Nephron (organoid): ENCODE data around the gene WDR54.

Experiments used
- H3K27ac Mint-ChIP-seq, 3 experiments: 2 replicates each; pipeline ENCODE4 v1.8.0; 2020; ENCODE audit warnings: mixed read lengths in 3 of 3, mild to moderate bottlenecking in 2 of 3, moderate library complexity in 1 of 3
- H3K27me3 Mint-ChIP-seq: 2 replicates; pipeline ENCODE4 v1.8.0; 2021; ENCODE audit warnings: low read depth, mild to moderate bottlenecking, moderate library complexity, mixed read lengths
- H3K36me3 Mint-ChIP-seq: 2 replicates; pipeline ENCODE4 v1.8.0; 2020; ENCODE audit warnings: low read depth, mixed read lengths
- H3K4me1 Mint-ChIP-seq: 2 replicates; pipeline ENCODE4 v1.8.0; 2020; ENCODE audit warnings: mixed read lengths
- H3K4me3 Mint-ChIP-seq, 3 experiments: 2 replicates each; pipeline ENCODE4 v1.8.0; 2020; ENCODE audit warnings: mild to moderate bottlenecking in 3 of 3, mixed read lengths in 3 of 3, moderate library complexity in 2 of 3
- H3K9me3 Mint-ChIP-seq: 2 replicates; pipeline ENCODE4 v1.8.0; 2020; ENCODE audit warnings: mixed read lengths
- CTCF ChIP-seq, 3 experiments: fragments of 200-600 bp; sonication (generic); IDR thresholded peaks; one replicate each; pipeline ENCODE4 v1.5.0; 2021; ENCODE audit warnings: antibody characterized with exemption in 3 of 3; ENCODE audit not compliant: unreplicated experiment in 3 of 3

WDR54 gene

GRCh38 chr2:74436848-74437695 lies 15.5 kb downstream of the WDR54 start:
- Mint-ChIP-seq H3K4me1 (peaks cover 39% of the 10 kb centered on the region), H3K4me3 (peak overlapping the region in 2 of 3 experiments; percentile 47 to 98), H3K27ac (peak overlapping the region in 2 of 3 experiments; percentile 10 to 100), H3K27me3 (peaks cover 7% of the 10 kb centered on the region), H3K36me3 (peaks cover 34% of the 10 kb centered on the region), H3K9me3 (no peaks in the 10 kb centered on the region)
- TF ChIP-seq CTCF (IDR thresholded peaks at IDR 0.05; ENCODE audit: unreplicated experiment in 3 of 3): no peak

DNA sequence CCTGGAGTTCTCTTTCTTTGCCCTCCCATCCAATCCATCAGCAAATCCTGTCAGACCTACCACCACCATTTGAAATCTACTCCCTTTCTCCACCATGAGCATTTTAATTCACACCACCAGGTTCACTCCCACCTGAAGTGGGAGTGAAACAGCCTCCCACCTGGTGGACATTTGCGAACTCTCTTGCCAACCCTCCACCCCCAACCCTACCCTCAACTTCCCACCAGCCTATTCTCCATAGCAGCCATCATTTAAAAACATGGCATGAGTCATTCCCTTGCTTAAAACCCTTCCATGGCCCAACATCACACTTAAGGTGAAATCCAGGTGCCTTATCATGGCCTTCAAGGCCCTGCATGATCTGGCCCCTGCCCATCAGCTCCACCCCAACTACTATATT lies 16.7 kb downstream of the WDR54 start:
- Mint-ChIP-seq H3K4me1 (peaks cover 43% of the 10 kb centered on the region), H3K4me3 (peak overlapping the region; percentile 96 to 98 (median 98)), H3K27me3 (peaks cover 7% of the 10 kb centered on the region), H3K36me3 (peaks cover 29% of the 10 kb centered on the region), H3K27ac (peak overlapping the region; percentile 99 to 100 (median 99)), H3K9me3 (no peaks in the 10 kb centered on the region)
- TF ChIP-seq CTCF (IDR thresholded peaks at IDR 0.05; ENCODE audit: unreplicated experiment in 3 of 3): no peak

DNA sequence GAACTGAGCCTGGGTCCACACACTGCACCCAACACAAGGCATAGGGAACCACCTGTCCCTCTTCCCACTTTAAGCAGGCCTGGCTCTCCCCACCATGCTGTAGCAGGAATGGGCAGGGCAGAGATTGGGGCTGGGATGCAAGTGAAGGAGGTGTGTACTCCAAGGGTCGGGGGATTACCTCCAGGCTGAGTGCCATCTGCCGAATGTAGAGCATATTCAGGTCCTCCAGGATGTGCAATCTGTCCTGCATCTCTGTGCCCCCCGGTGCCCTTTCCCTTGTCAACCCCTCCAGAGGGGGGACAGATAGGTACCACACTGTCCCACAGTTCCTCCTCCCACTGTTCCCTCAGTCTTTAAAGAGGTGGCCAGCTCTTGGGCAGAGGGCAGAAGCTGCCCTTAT lies 17.8 kb downstream of the WDR54 start:
- Mint-ChIP-seq H3K27ac (peak overlapping the region; percentile 99 to 100 (median 99)), H3K27me3 (peaks cover 7% of the 10 kb centered on the region), H3K9me3 (no peaks in the 10 kb centered on the region), H3K36me3 (peaks cover 25% of the 10 kb centered on the region), H3K4me3 (peak overlapping the region; percentile 96 to 98 (median 98)), H3K4me1 (peaks cover 48% of the 10 kb centered on the region)
- no peak for TF ChIP-seq CTCF (IDR thresholded peaks at IDR 0.05; ENCODE audit: unreplicated experiment in 3 of 3)

DNA sequence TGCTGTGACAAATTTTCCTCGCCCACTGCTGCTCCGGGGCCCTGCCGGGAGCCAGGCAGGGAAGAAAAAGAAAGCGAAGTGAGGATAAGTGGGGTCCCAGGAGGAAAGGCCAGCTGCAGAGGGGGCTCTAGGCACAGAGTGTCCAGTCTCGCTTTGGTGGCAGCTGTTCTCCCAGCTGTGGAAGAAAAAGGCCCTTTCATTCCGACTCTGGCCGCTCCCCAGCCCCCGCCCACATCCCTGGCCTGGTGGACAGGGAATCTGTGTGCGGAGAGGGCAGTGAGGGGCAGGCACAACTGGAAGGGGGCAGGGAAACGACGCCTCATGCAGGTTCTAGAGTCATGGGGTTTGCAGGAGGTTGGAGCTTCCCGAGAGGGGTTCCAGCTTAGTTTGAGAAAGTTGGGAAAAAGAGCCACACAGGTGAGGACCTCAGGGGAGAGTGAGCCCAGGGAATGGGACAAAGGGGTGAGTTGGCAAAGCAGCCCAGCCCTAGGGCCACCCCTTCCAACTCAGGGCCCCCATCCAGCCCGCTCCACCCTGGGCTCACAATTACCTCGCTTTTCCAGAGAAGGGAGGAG lies 18.4 kb downstream of the WDR54 start:
- H3K36me3 Mint-ChIP-seq: peaks cover 25% of the 10 kb centered on the region
- TF ChIP-seq CTCF (IDR thresholded peaks at IDR 0.05; ENCODE audit: unreplicated experiment in 3 of 3): no peak
- H3K9me3 Mint-ChIP-seq: no peaks in the 10 kb centered on the region
- H3K27ac Mint-ChIP-seq: peak overlapping the region; percentile 99 to 100 (median 99)
- peaks cover 52% of the 10 kb centered on the region for H3K4me1 Mint-ChIP-seq
- peaks cover 7% of the 10 kb centered on the region for H3K27me3 Mint-ChIP-seq
- H3K4me3 Mint-ChIP-seq: peak overlapping the region; percentile 96 to 98 (median 98)

GRCh38 chr2:74440378-74441169 lies 19.0 kb downstream of the WDR54 start:
- Mint-ChIP-seq H3K27me3 (peaks cover 7% of the 10 kb centered on the region), H3K36me3 (peaks cover 22% of the 10 kb centered on the region), H3K27ac (peak overlapping the region; percentile 99 to 100 (median 99)), H3K9me3 (no peaks in the 10 kb centered on the region), H3K4me3 (peak overlapping the region; percentile 96 to 98 (median 98)), H3K4me1 (peaks cover 49% of the 10 kb centered on the region)
- TF ChIP-seq CTCF (IDR thresholded peaks at IDR 0.05; ENCODE audit: unreplicated experiment in 3 of 3): peak; percentile 20 to 32 (median 27)
